Caco-2 (cell line): ENCODE results near the gene SLC17A4. TPM values are rescaled to one million over a fixed set of nuclear protein-coding genes. Genes with fewer than 3 reads are reported as not detected.

Experiments used
- BruUV-seq: library from RNA; stranded (reverse); fragments of 400-500 nt; replicated peaks from 2 replicates; lab custom pipeline; 2021; lab: Mats Ljungman, UMichigan
- CTCF ChIA-PET: fragments of 300-600 bp; sonication (Branson Sonifier 250); formaldehyde crosslinking; loops from one replicate; lab custom pipeline; 2022; ENCODE audit warnings: antibody characterized with exemption; lab: Charles Lee
- POLR2A ChIA-PET: fragments of 300-600 bp; sonication (Branson Sonifier 250); formaldehyde crosslinking; loops from one replicate; lab custom pipeline; 2022; ENCODE audit warnings: antibody characterized with exemption; lab: Charles Lee
- DNase-seq, 2 experiments: peaks; one replicate each; pipeline versions ENCODE4 v3.0.0 to v3.0.0-alpha.2; 2020 to 2022
- H3K27me3 ChIP-seq: replicated peaks from 2 replicates; pipeline ENCODE4 v1.6.0; 2011; ENCODE audit warnings: low read length; ENCODE audit not compliant: control insufficient read depth, insufficient read depth
- H3K36me3 ChIP-seq: 2 replicates; pipeline ENCODE4 v1.5.1; 2011; ENCODE audit warnings: low read length; ENCODE audit not compliant: control insufficient read depth, insufficient read depth
- H3K4me1 ChIP-seq: fragments of 250-450 bp; sonication (Bioruptor Pico); 2 replicates; pipeline ENCODE4 v1.5.1; 2020; ENCODE audit warnings: mild to moderate bottlenecking
- H3K4me3 ChIP-seq: 2 replicates; pipeline ENCODE4 v1.5.1; 2011; ENCODE audit warnings: low read depth, mild to moderate bottlenecking, control low read depth, low read length
- H3K9me3 ChIP-seq: fragments of 250-450 bp; sonication (Bioruptor Pico); 2 replicates; pipeline ENCODE4 v1.5.1; 2020; ENCODE audit warnings: mild to moderate bottlenecking, moderate library complexity
- H3K27ac Mint-ChIP-seq: one replicate; pipeline ENCODE4 v1.8.0; 2022; ENCODE audit warnings: mixed read lengths; ENCODE audit not compliant: unreplicated experiment
- H3K27me3 Mint-ChIP-seq: one replicate; pipeline ENCODE4 v1.8.0; 2022; ENCODE audit warnings: mixed read lengths; ENCODE audit not compliant: insufficient read depth, unreplicated experiment
- H3K36me3 Mint-ChIP-seq: one replicate; pipeline ENCODE4 v1.8.0; 2022; ENCODE audit warnings: mild to moderate bottlenecking, mixed read lengths; ENCODE audit not compliant: insufficient read depth, unreplicated experiment
- H3K4me1 Mint-ChIP-seq: one replicate; pipeline ENCODE4 v1.8.0; 2022; ENCODE audit warnings: low read depth, mixed read lengths; ENCODE audit not compliant: unreplicated experiment
- H3K4me3 Mint-ChIP-seq: one replicate; pipeline ENCODE4 v1.8.0; 2022; ENCODE audit warnings: mild to moderate bottlenecking, moderate library complexity, mixed read lengths; ENCODE audit not compliant: unreplicated experiment
- H3K9me3 Mint-ChIP-seq: one replicate; pipeline ENCODE4 v1.8.0; 2022; ENCODE audit warnings: mixed read lengths; ENCODE audit not compliant: unreplicated experiment
- intact Hi-C: fragments of 100-400 bp; cut with micrococcal nuclease; formaldehyde crosslinking; loops from one replicate; pipeline ENCODE4 v1.10.0; 2022; ENCODE audit not compliant: unreplicated experiment
- total RNA-seq: library from RNA; stranded (reverse); gene quantifications from 2 replicates; pipeline ENCODE4 v1.2.3, GENCODE V29; 2022
- TF ChIP-seq, protein P1 (sequence below), 2 experiments: fragments of 200-600 bp in 1 of 2; IDR thresholded peaks; 1 replicate in 1 of 2; 2 replicates in 1 of 2; pipeline versions ENCODE4 v1.5.1 to v1.8.0; 2011 to 2022; ENCODE audit warnings: antibody characterized with exemption in 1 of 2, control low read depth in 1 of 2, inconsistent platforms in 1 of 2, low read depth in 1 of 2, low read length in 1 of 2, mild to moderate bottlenecking in 1 of 2, moderate library complexity in 1 of 2; ENCODE audit not compliant: insufficient read depth in 1 of 2, severe bottlenecking in 1 of 2, unreplicated experiment in 1 of 2

Gene SLC17A4
- total RNA-seq, 1 experiment from 2014 or later: 0.36 TPM

- ChIA-PET CTCF (no interaction called here), POLR2A (no interaction called here)
- no TSS peak for BruUV-seq
- Mint-ChIP-seq H3K27me3 (peaks cover 4% of the 10 kb centered on the region), H3K27ac (no peak overlapping the region), H3K4me3 (no peak overlapping the region), H3K9me3 (no peaks in the 10 kb centered on the region), H3K4me1 (no peaks in the 10 kb centered on the region), H3K36me3 (no peaks in the 10 kb centered on the region)
- no peaks in the 10 kb centered on the region for H3K36me3 ChIP-seq
- intact Hi-C loops: no loop called here
- TF ChIP-seq, protein P1, sequence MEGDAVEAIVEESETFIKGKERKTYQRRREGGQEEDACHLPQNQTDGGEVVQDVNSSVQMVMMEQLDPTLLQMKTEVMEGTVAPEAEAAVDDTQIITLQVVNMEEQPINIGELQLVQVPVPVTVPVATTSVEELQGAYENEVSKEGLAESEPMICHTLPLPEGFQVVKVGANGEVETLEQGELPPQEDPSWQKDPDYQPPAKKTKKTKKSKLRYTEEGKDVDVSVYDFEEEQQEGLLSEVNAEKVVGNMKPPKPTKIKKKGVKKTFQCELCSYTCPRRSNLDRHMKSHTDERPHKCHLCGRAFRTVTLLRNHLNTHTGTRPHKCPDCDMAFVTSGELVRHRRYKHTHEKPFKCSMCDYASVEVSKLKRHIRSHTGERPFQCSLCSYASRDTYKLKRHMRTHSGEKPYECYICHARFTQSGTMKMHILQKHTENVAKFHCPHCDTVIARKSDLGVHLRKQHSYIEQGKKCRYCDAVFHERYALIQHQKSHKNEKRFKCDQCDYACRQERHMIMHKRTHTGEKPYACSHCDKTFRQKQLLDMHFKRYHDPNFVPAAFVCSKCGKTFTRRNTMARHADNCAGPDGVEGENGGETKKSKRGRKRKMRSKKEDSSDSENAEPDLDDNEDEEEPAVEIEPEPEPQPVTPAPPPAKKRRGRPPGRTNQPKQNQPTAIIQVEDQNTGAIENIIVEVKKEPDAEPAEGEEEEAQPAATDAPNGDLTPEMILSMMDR (IDR thresholded peaks at IDR 0.05; ENCODE audit: insufficient read depth in 1 of 2, low read depth in 1 of 2, low read length in 1 of 2, severe bottlenecking in 1 of 2, unreplicated experiment in 1 of 2): no peak
- no peaks in the 10 kb centered on the region for H3K4me1 ChIP-seq
- no peak overlapping the region for H3K4me3 ChIP-seq
- H3K9me3 ChIP-seq: no peaks in the 10 kb centered on the region
- no peaks in the 10 kb centered on the region for H3K27me3 ChIP-seq
- no peak for DNase-seq
Observed at GRCh38 chr6:25764611-25765010, 10.1 kb downstream of the SLC17A4 start.

GRCh38 chr6:25768566-25768965, 14.0 kb downstream of the SLC17A4 start:
- Histone ChIP-seq H3K27me3 (no peaks in the 10 kb centered on the region), H3K9me3 (no peaks in the 10 kb centered on the region), H3K4me1 (no peaks in the 10 kb centered on the region), H3K4me3 (no peak overlapping the region), H3K36me3 (no peaks in the 10 kb centered on the region)
- no peak for DNase-seq
- Mint-ChIP-seq H3K9me3 (no peaks in the 10 kb centered on the region), H3K27ac (no peak overlapping the region), H3K36me3 (no peaks in the 10 kb centered on the region), H3K4me1 (no peaks in the 10 kb centered on the region), H3K4me3 (no peak overlapping the region), H3K27me3 (peaks cover 4% of the 10 kb centered on the region)
- TF ChIP-seq, protein P1 (IDR thresholded peaks at IDR 0.05; ENCODE audit: insufficient read depth in 1 of 2, low read depth in 1 of 2, low read length in 1 of 2, severe bottlenecking in 1 of 2, unreplicated experiment in 1 of 2): no peak
- BruUV-seq: no TSS peak
- CTCF ChIA-PET: no interaction called here
- intact Hi-C loops: no loop called here
- POLR2A ChIA-PET: no interaction called here

DNA sequence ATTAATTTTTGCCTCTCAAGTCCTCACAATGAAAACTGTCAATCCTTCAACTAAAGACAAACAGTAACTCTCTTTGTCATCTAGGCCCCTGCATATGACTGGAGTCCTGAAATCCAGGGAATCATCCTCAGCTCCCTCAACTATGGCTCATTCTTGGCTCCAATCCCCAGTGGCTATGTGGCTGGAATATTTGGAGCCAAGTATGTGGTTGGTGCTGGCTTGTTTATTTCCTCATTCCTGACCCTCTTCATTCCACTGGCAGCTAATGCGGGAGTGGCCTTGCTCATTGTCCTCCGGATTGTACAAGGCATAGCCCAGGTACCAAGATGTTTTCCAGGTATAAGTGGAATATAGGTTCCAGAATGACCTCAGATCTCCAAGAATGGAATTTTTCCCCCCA, 15.4 kb downstream of the SLC17A4 start:
- no TSS peak for BruUV-seq
- ChIA-PET CTCF (no interaction called here), POLR2A (interaction anchor here (0.6 kb wide), 1 partner anchor 467 kb away, joined by 3 read pairs; no protein-coding TSS in a partner anchor)
- H3K9me3 ChIP-seq: no peaks in the 10 kb centered on the region
- Mint-ChIP-seq H3K4me3 (no peak overlapping the region), H3K4me1 (no peaks in the 10 kb centered on the region), H3K27ac (no peak overlapping the region), H3K36me3 (no peaks in the 10 kb centered on the region), H3K9me3 (no peaks in the 10 kb centered on the region), H3K27me3 (peaks cover 4% of the 10 kb centered on the region)
- no peaks in the 10 kb centered on the region for H3K36me3 ChIP-seq
- no peaks in the 10 kb centered on the region for H3K4me1 ChIP-seq
- H3K4me3 ChIP-seq: no peak overlapping the region
- TF ChIP-seq, protein P1 (IDR thresholded peaks at IDR 0.05; ENCODE audit: insufficient read depth in 1 of 2, low read depth in 1 of 2, low read length in 1 of 2, severe bottlenecking in 1 of 2, unreplicated experiment in 1 of 2): no peak
- DNase-seq: no peak
- H3K27me3 ChIP-seq: no peaks in the 10 kb centered on the region
- intact Hi-C loops: no loop called here
